IPS-20b (cell line): ENCODE results near the gene JAKMIP1.
"Not testable (repeated sequence)": the region's sequence is repeated elsewhere in the genome, so short reads cannot be mapped to it uniquely, and the experiment has no call there.

Source experiments
- H3K27ac ChIP-seq: one replicate; pipeline ENCODE4 v1.5.1; 2013; ENCODE audit warnings: low read length
- H3K27me3 ChIP-seq: 2 replicates; pipeline ENCODE4 v1.6.1; 2013; ENCODE audit warnings: mild to moderate bottlenecking, low read length, inconsistent platforms; ENCODE audit not compliant: insufficient read depth
- H3K36me3 ChIP-seq: 2 replicates; pipeline ENCODE4 v1.6.1; 2013; ENCODE audit warnings: low read depth, mild to moderate bottlenecking, inconsistent platforms, low read length, moderate library complexity; ENCODE audit not compliant: insufficient read depth
- H3K4me1 ChIP-seq: 2 replicates; pipeline ENCODE4 v1.6.1; 2013; ENCODE audit warnings: mild to moderate bottlenecking, control low read depth, inconsistent platforms, low read length, moderate library complexity; ENCODE audit not compliant: insufficient read depth
- H3K4me3 ChIP-seq: 2 replicates; pipeline ENCODE4 v1.5.1; 2013; ENCODE audit warnings: mild to moderate bottlenecking, low read length, inconsistent platforms
- H3K9ac ChIP-seq: 2 replicates; pipeline ENCODE4 v1.6.1; 2013; ENCODE audit warnings: low read depth, mild to moderate bottlenecking, inconsistent platforms, low read length, moderate library complexity
- H3K9me3 ChIP-seq: 2 replicates; pipeline ENCODE4 v1.6.1; 2013; ENCODE audit warnings: mild to moderate bottlenecking, low read depth, low read length, inconsistent platforms; ENCODE audit not compliant: insufficient read depth

JAKMIP1 gene

DNA sequence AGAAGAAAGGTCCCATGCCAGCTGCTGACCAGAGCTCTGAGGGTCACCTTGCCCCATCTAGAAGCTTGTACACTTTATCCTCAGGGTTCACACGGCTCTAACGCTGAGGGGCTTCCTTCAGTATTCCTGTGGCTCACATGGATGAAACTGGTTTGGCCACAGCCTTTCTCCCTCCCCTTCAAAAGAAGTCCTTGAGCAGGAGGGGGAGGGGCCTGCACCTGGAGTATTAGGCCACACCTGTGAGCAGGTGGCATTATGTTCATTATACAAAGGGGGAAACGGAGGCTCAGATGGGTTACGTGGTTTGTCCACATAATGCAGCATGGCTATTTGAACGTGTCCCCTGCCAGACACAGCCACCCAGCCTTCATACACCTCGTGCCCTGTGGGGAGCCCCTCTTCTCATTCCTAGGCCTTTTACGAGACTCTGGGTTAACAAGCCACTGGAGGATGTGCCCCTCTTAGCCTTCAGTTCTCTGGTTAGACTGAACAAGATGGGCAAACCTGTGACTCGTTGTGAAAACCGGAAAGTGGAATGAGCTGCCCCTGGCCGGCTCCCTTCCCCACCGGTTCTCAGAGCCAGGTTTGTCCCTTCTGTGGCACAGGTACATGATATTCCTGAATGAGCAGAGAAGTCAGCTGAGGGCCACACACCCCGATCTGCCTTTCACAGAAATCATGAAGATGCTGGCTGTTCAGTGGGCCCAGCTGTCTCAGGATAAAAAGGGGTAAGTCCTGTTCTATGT lies 27.2 kb upstream of the JAKMIP1 start:
- H3K4me3 ChIP-seq: no peak overlapping the region
- peaks cover 4% of the 10 kb centered on the region for H3K27me3 ChIP-seq
- no peak overlapping the region for H3K27ac ChIP-seq
- no peaks in the 10 kb centered on the region for H3K9me3 ChIP-seq
- H3K36me3 ChIP-seq: no peaks in the 10 kb centered on the region
- H3K9ac ChIP-seq: no peak overlapping the region
- H3K4me1 ChIP-seq: no peaks in the 10 kb centered on the region

DNA sequence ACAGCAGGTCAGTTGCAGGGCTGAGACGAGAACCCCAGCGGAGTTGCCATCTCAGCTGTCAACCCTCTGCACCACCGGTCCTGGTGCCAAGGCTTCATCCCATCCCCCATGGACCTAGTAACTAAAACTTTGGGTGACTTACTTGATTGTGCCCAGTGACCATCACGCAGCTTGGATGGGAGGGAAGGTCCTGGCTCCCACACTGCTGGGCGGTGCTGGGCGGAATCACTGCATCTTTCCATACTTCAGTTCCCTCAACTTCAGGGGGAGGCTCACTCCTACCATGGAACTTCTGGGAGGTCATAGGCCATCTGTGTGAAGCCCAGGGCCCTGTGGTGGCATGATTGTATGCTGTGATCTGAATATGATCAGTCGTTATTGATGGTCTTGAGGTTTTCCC lies 26.2 kb upstream of the JAKMIP1 start:
- no peak overlapping the region for H3K27ac ChIP-seq
- H3K4me3 ChIP-seq: no peak overlapping the region
- no peaks in the 10 kb centered on the region for H3K4me1 ChIP-seq
- H3K9me3 ChIP-seq: no peaks in the 10 kb centered on the region
- H3K9ac ChIP-seq: no peak overlapping the region
- H3K27me3 ChIP-seq: peaks cover 9% of the 10 kb centered on the region
- no peaks in the 10 kb centered on the region for H3K36me3 ChIP-seq

DNA sequence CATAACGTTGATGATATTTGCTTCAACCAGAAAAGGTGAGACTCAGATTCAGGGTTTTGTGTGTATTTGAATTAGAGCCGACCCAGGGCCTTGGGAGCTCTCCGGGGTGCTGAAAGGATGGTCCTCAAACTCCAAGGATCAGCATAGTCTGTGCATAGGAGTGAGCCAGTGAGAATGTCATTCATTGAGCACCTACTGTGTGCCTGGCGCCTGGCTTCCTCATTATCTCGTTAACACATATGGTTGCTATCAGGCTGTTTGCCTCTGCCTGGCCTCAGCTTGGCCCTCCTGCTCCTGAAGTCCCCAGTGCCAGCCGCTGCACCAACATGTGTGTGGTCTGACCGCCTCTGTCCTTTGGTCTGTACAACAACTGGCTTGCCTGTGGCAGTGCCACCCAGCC lies 25.1 kb upstream of the JAKMIP1 start:
- H3K27me3 ChIP-seq: peaks cover 19% of the 10 kb centered on the region
- no peak overlapping the region for H3K27ac ChIP-seq
- H3K36me3 ChIP-seq: no peaks in the 10 kb centered on the region
- H3K4me3 ChIP-seq: no peak overlapping the region
- H3K9ac ChIP-seq: no peak overlapping the region
- no peaks in the 10 kb centered on the region for H3K4me1 ChIP-seq
- H3K9me3 ChIP-seq: no peaks in the 10 kb centered on the region

DNA sequence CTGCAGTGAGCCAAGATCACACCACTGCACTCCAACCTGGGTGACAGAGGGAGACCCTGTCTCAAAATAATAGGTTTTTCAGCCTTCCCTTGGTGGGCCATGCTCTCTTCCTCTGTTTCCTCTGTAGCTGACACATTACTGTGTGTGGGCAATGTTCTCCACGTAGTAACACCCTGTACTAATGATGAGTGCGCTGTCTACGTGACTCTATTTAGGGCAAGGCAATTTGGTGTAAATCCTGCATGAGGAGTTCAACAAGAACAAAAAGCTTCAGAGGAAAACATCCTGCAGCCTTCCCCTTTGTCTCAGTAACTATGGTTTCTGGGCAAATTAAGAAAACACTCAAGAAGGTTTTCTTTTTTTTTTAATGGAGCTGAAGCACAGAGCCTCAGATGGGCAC lies 24.4 kb upstream of the JAKMIP1 start:
- Histone ChIP-seq H3K4me1 (no peaks in the 10 kb centered on the region), H3K36me3 (no peaks in the 10 kb centered on the region), H3K9me3 (no peaks in the 10 kb centered on the region), H3K27me3 (peaks cover 25% of the 10 kb centered on the region), H3K4me3 (no peak overlapping the region), H3K9ac (no peak overlapping the region), H3K27ac (no peak overlapping the region)

DNA sequence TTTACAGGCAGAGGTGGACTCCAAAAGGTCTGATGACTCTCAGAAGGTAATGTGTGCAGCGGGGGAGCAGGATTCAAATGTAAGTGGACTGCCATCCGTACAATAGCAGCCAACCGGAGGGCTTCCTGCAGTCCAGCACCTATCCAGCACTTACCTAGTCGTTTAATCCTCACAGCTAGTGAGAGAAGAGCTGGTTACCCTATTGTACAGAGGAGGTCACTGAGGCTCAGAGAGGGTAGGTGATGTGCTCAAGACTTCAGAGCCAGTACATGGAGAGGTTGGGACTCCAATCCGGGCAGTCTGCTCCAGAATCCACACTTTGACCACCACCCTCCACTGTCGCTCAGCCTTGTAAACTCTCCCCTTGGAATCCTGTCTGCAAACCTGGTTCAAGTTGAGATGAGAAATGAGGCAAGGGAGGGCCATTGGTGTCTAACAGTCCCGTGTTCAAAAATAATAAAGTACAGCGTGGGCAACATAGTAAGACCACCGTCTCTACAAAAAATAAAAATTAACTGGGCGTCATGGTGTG lies 22.5 kb upstream of the JAKMIP1 start:
- peaks cover 39% of the 10 kb centered on the region for H3K27me3 ChIP-seq
- H3K4me3 ChIP-seq: peak overlapping the region; percentile 53
- H3K36me3 ChIP-seq: no peaks in the 10 kb centered on the region
- no peaks in the 10 kb centered on the region for H3K9me3 ChIP-seq
- no peak overlapping the region for H3K27ac ChIP-seq
- H3K9ac ChIP-seq: no peak overlapping the region
- no peaks in the 10 kb centered on the region for H3K4me1 ChIP-seq

DNA sequence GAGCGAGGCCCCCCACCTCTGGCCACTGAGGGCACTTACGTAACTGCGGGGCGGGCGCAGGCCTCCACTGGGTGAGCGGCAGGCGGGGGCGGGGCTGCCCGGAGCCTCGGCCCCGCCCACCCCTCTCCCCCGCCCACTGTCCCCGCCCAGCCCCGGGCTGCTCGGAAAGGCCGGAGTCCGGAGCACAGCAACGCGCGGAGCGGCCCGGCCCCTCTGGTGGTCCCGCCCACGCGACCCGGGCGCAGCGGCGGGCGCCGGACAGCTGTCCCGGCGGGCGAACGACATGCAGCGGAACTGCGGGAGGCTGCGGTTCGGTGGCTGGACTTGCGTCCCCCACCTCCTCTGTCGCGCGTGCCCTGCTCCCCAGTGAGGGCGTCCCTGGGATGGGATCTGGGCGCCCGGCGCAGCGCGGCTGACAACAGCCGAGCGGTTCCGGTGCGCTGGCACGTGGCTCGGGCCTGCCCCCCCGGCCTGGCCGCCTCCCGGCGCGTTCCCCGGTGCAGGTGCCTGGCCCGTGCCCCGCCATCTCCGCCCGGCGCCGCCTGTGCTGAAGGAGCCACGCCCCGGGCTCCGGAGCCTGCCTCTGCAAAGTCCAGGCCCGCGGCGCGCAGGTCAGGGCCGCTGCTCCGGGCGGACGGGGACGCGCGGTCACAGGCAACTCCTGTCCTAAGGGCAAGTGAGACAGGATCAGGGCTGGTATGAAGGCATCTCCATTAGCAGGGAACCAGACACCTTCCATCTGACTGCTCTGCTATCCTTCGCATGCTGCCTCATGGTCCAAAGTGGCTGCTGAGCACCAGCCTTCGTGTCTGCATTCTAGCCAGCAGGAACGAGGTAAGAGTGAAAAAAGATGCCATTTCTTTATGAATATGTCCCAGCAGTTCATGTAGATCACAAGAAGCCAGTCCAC lies 21.8 kb upstream of the JAKMIP1 start:
- H3K4me1 ChIP-seq: no peaks in the 10 kb centered on the region
- H3K9me3 ChIP-seq: no peaks in the 10 kb centered on the region
- peak overlapping the region; percentile 82 for H3K4me3 ChIP-seq
- H3K27ac ChIP-seq: no peak overlapping the region
- H3K9ac ChIP-seq: peak overlapping the region; percentile 30; the same call in 1 of the 2 replicates
- H3K27me3 ChIP-seq: peaks cover 42% of the 10 kb centered on the region
- H3K36me3 ChIP-seq: no peaks in the 10 kb centered on the region

DNA sequence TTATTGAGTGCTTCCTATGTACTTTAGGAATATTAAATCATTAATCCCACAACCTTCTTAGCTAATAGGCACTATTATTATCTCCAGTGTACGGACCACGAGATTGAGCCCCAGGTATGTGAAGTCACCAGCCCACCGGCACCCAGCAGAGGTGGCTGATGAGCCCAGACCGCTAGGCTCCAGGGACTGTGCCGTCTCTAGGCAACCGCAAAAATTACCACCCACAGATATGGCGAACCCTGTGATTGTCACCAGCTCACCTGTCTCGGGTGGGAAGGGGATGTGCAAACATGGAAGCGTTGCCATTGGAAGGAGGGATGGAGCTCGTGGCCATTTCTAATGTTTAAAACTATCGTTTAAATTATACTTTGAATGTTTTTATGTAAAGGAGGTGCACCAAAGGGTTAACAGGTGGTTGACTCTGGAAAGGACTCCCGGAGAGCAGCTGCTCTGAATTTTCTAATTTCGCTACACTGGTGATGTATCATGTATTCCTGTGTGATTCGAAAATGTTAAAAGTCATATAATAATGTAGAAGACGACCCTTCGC lies 21.0 kb upstream of the JAKMIP1 start:
- H3K4me1 ChIP-seq: no peaks in the 10 kb centered on the region
- no peak overlapping the region for H3K27ac ChIP-seq
- no peaks in the 10 kb centered on the region for H3K36me3 ChIP-seq
- no peaks in the 10 kb centered on the region for H3K9me3 ChIP-seq
- peak overlapping the region; percentile 30; the same call in 1 of the 2 replicates for H3K9ac ChIP-seq
- peak overlapping the region; percentile 82 for H3K4me3 ChIP-seq
- peaks cover 42% of the 10 kb centered on the region for H3K27me3 ChIP-seq

DNA sequence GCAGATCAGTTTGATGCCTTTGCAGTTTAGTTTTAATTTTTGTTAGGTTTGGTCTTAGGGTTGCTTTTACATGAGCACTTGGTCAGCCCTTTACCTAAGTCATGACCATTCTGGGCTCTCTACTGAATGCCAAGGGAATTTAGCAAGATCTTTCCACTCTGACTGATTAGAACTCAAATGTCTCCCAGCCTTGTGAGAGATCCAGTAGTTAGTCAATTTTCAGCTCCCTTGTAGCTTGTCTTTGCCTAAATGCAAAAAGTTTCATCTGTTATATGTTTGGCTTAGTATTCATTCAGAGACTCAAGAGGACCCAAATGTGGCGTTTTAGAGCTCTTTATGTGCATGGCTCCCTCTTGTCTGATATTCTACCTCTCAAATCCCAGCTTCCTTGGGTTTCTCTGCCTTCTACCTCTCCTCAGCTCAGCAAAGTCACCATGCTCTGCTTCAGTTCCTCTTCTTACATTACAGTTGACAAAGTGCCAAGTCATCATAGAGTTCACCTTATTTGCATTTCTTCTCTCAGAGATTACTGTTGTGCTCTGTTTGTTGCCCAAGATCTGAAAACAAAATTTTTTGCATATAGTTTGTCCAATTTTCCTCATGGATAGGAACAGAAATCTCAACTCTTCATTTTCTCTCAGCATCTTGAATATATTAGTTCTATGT lies 17.5 kb upstream of the JAKMIP1 start:
- H3K36me3 ChIP-seq: no peaks in the 10 kb centered on the region
- H3K4me3 ChIP-seq: no peak overlapping the region
- no peak overlapping the region for H3K9ac ChIP-seq
- no peaks in the 10 kb centered on the region for H3K4me1 ChIP-seq
- H3K27ac ChIP-seq: no peak overlapping the region
- peaks cover 45% of the 10 kb centered on the region for H3K27me3 ChIP-seq
- no peaks in the 10 kb centered on the region for H3K9me3 ChIP-seq

DNA sequence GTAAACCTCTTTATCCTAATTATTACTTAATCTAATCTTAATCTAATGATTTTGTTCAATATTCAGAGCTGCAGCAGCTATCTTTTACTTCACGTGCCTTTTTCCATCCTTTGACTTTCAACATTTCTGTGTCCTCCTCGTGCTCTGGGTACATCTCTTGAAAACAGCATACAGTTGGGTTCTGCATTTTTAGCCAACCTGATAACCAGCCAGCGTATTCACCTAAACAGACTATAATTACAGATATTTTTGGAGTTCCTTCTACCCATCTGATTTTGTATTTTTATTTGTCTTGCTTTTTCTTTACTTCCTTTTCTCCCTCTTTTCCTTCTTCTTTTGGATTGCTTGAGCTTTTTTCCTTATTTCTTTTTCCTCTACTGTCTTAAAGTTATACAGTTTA lies 16.2 kb upstream of the JAKMIP1 start:
- H3K9me3 ChIP-seq: no peaks in the 10 kb centered on the region
- no peak overlapping the region for H3K27ac ChIP-seq
- no peaks in the 10 kb centered on the region for H3K36me3 ChIP-seq
- H3K4me3 ChIP-seq: no peak overlapping the region
- H3K4me1 ChIP-seq: no peaks in the 10 kb centered on the region
- H3K9ac ChIP-seq: no peak overlapping the region
- peaks cover 37% of the 10 kb centered on the region for H3K27me3 ChIP-seq

DNA sequence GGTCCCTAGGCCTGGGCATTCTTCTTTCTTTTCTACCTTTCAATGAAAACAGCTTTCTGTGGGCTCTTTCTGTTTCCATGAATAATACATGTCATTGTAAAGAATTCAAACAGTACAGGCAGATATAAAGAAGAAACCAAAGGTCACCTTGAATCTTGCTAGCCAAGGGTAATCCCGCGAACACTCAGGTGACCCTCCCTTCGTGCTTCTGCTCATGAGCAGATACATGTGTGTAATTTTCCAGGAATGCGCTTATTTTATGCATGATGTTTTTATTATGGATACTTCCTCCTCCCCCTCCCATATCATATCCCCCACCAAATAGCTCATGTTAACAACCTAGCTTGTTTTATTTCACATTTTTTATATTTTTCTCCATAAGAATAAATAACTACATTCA lies 9.6 kb upstream of the JAKMIP1 start:
- no peak overlapping the region for H3K27ac ChIP-seq
- no peak overlapping the region for H3K4me3 ChIP-seq
- H3K4me1 ChIP-seq: no peaks in the 10 kb centered on the region
- H3K36me3 ChIP-seq: no peaks in the 10 kb centered on the region
- no peaks in the 10 kb centered on the region for H3K27me3 ChIP-seq
- no peaks in the 10 kb centered on the region for H3K9me3 ChIP-seq
- H3K9ac ChIP-seq: no peak overlapping the region

DNA sequence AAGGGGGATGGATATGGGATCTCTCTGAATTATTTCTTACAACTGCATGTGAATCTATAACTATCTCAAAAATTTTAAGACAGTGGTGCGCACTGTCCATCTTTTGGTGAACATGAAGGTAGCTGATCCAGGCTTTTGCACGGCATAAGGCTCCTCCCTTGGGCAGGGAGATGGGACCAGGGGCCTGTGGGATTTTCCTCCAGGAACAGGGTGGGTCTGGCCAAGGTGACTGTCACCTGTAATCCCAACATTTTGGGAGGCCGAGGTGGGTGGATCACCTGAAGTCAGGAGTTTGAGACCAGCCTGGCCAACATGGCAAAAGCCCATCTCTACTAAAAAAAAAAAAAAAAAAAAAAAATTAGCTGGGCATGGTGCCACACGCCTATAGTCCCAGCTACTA lies 8.9 kb upstream of the JAKMIP1 start:
- H3K4me1 ChIP-seq, H3K36me3 ChIP-seq: not testable (repeated sequence)

More for the DNA sequence above, 8.9 kb upstream of the JAKMIP1 start:
- H3K9me3 ChIP-seq, H3K4me3 ChIP-seq, H3K27ac ChIP-seq, H3K9ac ChIP-seq, H3K27me3 ChIP-seq: not testable (repeated sequence)
